Liver (tissue), 9 donors: ENCODE data around the gene NEUROG1. TPM values are rescaled to one million over a fixed set of nuclear protein-coding genes. Genes with fewer than 3 reads are reported as not detected.

Experiments
- DNase-seq: peaks from one replicate; pipeline ENCODE4 v3.0.0-alpha.2; 2017; ENCODE audit warnings: low spot score
- H3K27ac ChIP-seq, 2 donors: one replicate each; pipeline ENCODE4 v1.7.0; 2013; ENCODE audit warnings: inconsistent platforms in 2 of 2, low read length in 2 of 2, control low read depth in 1 of 2, low read depth in 1 of 2, mild to moderate bottlenecking in 1 of 2
- H3K27me3 ChIP-seq, 4 donors: one replicate each; pipeline versions ENCODE4 v1.6.1 to v1.7.0; 2013; ENCODE audit warnings: low read length in 3 of 4, inconsistent platforms in 1 of 4, mild to moderate bottlenecking in 1 of 4, moderate library complexity in 1 of 4; ENCODE audit not compliant: control insufficient read depth in 4 of 4, insufficient read depth in 4 of 4
- H3K36me3 ChIP-seq, 4 donors: one replicate each; pipeline versions ENCODE4 v1.6.1 to v1.7.0; 2013; ENCODE audit warnings: low read length in 3 of 4, mild to moderate bottlenecking in 3 of 4, low read depth in 1 of 4, moderate library complexity in 1 of 4; ENCODE audit not compliant: control insufficient read depth in 4 of 4, insufficient read depth in 3 of 4
- H3K4me1 ChIP-seq, 4 donors: one replicate each; pipeline versions ENCODE4 v1.6.1 to v1.7.0; 2013; ENCODE audit warnings: low read length in 3 of 4, mild to moderate bottlenecking in 3 of 4, moderate library complexity in 1 of 4; ENCODE audit not compliant: control insufficient read depth in 4 of 4, insufficient read depth in 4 of 4
- H3K4me3 ChIP-seq, 3 donors: one replicate each; pipeline versions ENCODE4 v1.6.1 to v1.7.0; 2013; ENCODE audit warnings: low read length in 3 of 3, control low read depth in 1 of 3, low read depth in 1 of 3, mild to moderate bottlenecking in 1 of 3
- H3K9ac ChIP-seq, 2 donors: one replicate each; pipeline ENCODE4 v1.7.0; 2013; ENCODE audit warnings: low read length in 2 of 2, mild to moderate bottlenecking in 2 of 2, moderate library complexity in 2 of 2, control low read depth in 1 of 2, low read depth in 1 of 2
- H3K9me3 ChIP-seq, 4 donors: one replicate each; pipeline versions ENCODE4 v1.6.1 to v1.7.0; 2013; ENCODE audit warnings: low read length in 3 of 4; ENCODE audit not compliant: control insufficient read depth in 4 of 4
- EGR1 ChIP-seq, 2 donors: IDR thresholded peaks; 2 replicates each; pipeline ENCODE4 v1.6.1; 2016 to 2018; ENCODE audit warnings: antibody characterized with exemption in 2 of 2, low read depth in 2 of 2
- FOXA2 ChIP-seq: IDR thresholded peaks from 2 replicates; pipeline ENCODE4 v1.6.1; 2016; ENCODE audit warnings: antibody characterized with exemption
- GABPA ChIP-seq, 2 donors: IDR thresholded peaks in 1 of 2; conservative IDR thresholded peaks in 1 of 2; 2 replicates each; pipeline ENCODE4 v1.6.1; 2016; ENCODE audit warnings: antibody characterized with exemption in 2 of 2, mild to moderate bottlenecking in 1 of 2, moderate library complexity in 1 of 2
- HNF4G ChIP-seq: IDR thresholded peaks from 2 replicates; pipeline ENCODE4 v1.6.1; 2016; ENCODE audit warnings: antibody characterized with exemption
- JUND ChIP-seq, 2 donors: IDR thresholded peaks; 2 replicates each; pipeline ENCODE4 v1.6.1; 2016; ENCODE audit warnings: antibody characterized with exemption in 2 of 2
- RXRA ChIP-seq, 2 donors: IDR thresholded peaks; 2 replicates each; pipeline ENCODE4 v1.6.1; 2017 to 2018; ENCODE audit warnings: antibody characterized with exemption in 2 of 2, mild to moderate bottlenecking in 1 of 2
- SP1 ChIP-seq: IDR thresholded peaks from 2 replicates; pipeline ENCODE4 v1.6.1; 2018; ENCODE audit warnings: antibody characterized with exemption, mild to moderate bottlenecking
- TAF1 ChIP-seq: conservative IDR thresholded peaks from 2 replicates; pipeline ENCODE4 v1.6.1; 2016; ENCODE audit warnings: antibody characterized with exemption, mild to moderate bottlenecking
- YY1 ChIP-seq: IDR thresholded peaks from 2 replicates; pipeline ENCODE4 v1.6.1; 2016; ENCODE audit warnings: antibody characterized with exemption, mild to moderate bottlenecking
- WGBS: extraction: QIAGEN DNeasy Blood & Tissue Kit; methylation state at CpG from one replicate; pipeline ENCODE4 v1.1.7; 2013; 5-methylcytosine and 5-hydroxymethylcytosine counted together
- polyA plus RNA-seq, 2 donors: library from polyadenylated mRNA; stranded (reverse) in 1 of 2; unstranded in 1 of 2; fragments of 200-250 nt in 1 of 2; fragments of >200 nt in 1 of 2; fragmentation: Nextera tagmentation in 1 of 2; extraction: Ambion mirVana in 1 of 2; gene quantifications; one replicate each; pipeline versions ENCODE4 v1.2.1 to v1.2.3, GENCODE V29; 2013 to 2015
- total RNA-seq, 2 donors: library from RNA; depleted of rRNA; stranded (reverse); fragments of >200 nt; gene quantifications; one replicate each; pipeline ENCODE4 v1.2.3, GENCODE V29; 2014
- TF ChIP-seq, protein P1 (sequence below): IDR thresholded peaks from 2 replicates; pipeline ENCODE4 v1.6.1; 2016; ENCODE audit warnings: antibody characterized with exemption, mild to moderate bottlenecking
- TF ChIP-seq, protein P2 (sequence below): IDR thresholded peaks from 2 replicates; pipeline ENCODE4 v1.6.1; 2016; ENCODE audit warnings: antibody characterized with exemption
- donor health status: healthy.
- donor health status: healthy.
- donor health status: healthy.
- donor health status: healthy.
- donor health status: healthy.

Gene NEUROG1
- total and polyA plus RNA-seq, 4 donors: not detected

DNA sequence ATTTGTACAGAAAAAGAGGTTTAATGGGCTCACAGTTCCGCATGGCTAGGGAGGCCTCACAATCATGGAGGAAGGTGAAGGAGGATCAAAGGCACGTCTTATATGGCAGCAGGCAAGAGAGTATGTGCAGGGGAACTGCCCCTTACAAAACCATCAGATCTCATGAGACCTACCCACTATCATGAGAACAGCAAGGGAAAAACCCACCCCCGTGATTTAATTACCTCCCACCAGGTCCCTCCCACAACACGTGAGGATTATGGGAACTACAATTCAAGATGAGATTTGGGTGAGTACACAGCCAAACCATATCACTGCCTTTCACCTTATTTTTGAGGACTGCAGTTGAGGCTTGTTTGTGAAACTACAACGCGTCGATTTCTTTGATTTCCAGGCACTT, 20.9 kb upstream of the NEUROG1 start (continued):
- TF ChIP-seq, protein P1, sequence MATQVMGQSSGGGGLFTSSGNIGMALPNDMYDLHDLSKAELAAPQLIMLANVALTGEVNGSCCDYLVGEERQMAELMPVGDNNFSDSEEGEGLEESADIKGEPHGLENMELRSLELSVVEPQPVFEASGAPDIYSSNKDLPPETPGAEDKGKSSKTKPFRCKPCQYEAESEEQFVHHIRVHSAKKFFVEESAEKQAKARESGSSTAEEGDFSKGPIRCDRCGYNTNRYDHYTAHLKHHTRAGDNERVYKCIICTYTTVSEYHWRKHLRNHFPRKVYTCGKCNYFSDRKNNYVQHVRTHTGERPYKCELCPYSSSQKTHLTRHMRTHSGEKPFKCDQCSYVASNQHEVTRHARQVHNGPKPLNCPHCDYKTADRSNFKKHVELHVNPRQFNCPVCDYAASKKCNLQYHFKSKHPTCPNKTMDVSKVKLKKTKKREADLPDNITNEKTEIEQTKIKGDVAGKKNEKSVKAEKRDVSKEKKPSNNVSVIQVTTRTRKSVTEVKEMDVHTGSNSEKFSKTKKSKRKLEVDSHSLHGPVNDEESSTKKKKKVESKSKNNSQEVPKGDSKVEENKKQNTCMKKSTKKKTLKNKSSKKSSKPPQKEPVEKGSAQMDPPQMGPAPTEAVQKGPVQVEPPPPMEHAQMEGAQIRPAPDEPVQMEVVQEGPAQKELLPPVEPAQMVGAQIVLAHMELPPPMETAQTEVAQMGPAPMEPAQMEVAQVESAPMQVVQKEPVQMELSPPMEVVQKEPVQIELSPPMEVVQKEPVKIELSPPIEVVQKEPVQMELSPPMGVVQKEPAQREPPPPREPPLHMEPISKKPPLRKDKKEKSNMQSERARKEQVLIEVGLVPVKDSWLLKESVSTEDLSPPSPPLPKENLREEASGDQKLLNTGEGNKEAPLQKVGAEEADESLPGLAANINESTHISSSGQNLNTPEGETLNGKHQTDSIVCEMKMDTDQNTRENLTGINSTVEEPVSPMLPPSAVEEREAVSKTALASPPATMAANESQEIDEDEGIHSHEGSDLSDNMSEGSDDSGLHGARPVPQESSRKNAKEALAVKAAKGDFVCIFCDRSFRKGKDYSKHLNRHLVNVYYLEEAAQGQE: no peak
- TF ChIP-seq YY1: no peak

DNA sequence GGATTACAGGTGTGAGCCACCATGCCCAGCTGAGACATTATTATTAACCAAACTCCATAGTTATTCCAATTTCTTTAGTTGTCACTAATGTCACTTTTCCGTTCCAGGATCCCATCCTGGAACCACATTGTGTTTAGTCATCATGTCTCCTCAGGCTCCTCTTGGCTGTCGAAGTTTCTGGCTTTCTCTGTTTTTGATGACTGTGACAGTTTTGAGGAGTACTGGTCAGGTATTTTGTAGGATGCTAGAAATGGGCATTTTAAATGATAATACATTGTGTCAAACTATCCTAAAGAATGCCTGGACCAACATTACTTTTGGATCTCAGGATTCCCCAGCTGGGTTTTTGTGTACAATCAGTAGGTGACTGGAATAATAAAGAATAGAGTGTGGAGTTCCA, 19.8 kb upstream of the NEUROG1 start:
- TF ChIP-seq GABPA (IDR thresholded peaks at IDR 0.05 in 1 of 2, conservative IDR thresholded peaks at IDR 0.05 in 1 of 2): no peak
- TF ChIP-seq, protein P2, sequence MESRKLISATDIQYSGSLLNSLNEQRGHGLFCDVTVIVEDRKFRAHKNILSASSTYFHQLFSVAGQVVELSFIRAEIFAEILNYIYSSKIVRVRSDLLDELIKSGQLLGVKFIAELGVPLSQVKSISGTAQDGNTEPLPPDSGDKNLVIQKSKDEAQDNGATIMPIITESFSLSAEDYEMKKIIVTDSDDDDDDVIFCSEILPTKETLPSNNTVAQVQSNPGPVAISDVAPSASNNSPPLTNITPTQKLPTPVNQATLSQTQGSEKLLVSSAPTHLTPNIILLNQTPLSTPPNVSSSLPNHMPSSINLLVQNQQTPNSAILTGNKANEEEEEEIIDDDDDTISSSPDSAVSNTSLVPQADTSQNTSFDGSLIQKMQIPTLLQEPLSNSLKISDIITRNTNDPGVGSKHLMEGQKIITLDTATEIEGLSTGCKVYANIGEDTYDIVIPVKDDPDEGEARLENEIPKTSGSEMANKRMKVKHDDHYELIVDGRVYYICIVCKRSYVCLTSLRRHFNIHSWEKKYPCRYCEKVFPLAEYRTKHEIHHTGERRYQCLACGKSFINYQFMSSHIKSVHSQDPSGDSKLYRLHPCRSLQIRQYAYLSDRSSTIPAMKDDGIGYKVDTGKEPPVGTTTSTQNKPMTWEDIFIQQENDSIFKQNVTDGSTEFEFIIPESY: no peak
- TF ChIP-seq TAF1: no peak
- no peak for TF ChIP-seq FOXA2
- no peak for TF ChIP-seq HNF4G
- no peak for TF ChIP-seq SP1
- TF ChIP-seq JUND (IDR thresholded peaks at IDR 0.05): no peak
- no peak for TF ChIP-seq RXRA (IDR thresholded peaks at IDR 0.05)
- TF ChIP-seq, protein P1: no peak
- TF ChIP-seq EGR1 (IDR thresholded peaks at IDR 0.05; ENCODE audit: low read depth in 2 of 2): no peak
- H3K27ac ChIP-seq: no peak overlapping the region
- no peak for DNase-seq
- H3K4me1 ChIP-seq: peaks cover 0 to 3% (median 1%) of the 10 kb centered on the region in 4 donors
- H3K9ac ChIP-seq: no peak overlapping the region
- H3K36me3 ChIP-seq: no peaks in the 10 kb centered on the region
- peaks cover 0 to 2% (median 0%) of the 10 kb centered on the region in 4 donors for H3K27me3 ChIP-seq
- WGBS: 87% methylated on average over 2 of the region's 2 CpGs
- H3K9me3 ChIP-seq: no peaks in the 10 kb centered on the region
- H3K4me3 ChIP-seq: no peak overlapping the region
